GM23338 (cell line): ENCODE results near the gene ABCA13. TPM values are rescaled to one million over a fixed set of nuclear protein-coding genes. Genes with fewer than 3 reads are reported as not detected.

Experiments used
- ATAC-seq: fragments of 200-7000 bp; cut with Tn5 transposase; 3 replicates; pipeline ENCODE4 v1.9.1; 2020
- DNase-seq: peaks from one replicate; pipeline ENCODE4 v3.0.0-alpha.2; 2015; ENCODE audit warnings: low spot score
- H2AFZ ChIP-seq: fragments of 200-600 bp; sonication (generic); 2 replicates; pipeline ENCODE4 v1.8.0; 2016; ENCODE audit warnings: antibody characterized with exemption, mild to moderate bottlenecking, moderate library complexity
- H3F3A ChIP-seq: fragments of 200-600 bp; sonication (generic); replicated peaks from 2 replicates; pipeline ENCODE4 v1.8.0; 2017; ENCODE audit warnings: antibody characterized with exemption, mixed run types, low read depth
- H3K27ac ChIP-seq: fragments of 200-600 bp; sonication (generic); 2 replicates; pipeline ENCODE4 v1.6.1; 2016; ENCODE audit warnings: low read depth
- H3K27me3 ChIP-seq: fragments of 200-600 bp; sonication (generic); 2 replicates; pipeline ENCODE4 v1.8.0; 2016; ENCODE audit warnings: mild to moderate bottlenecking, mixed run types, moderate library complexity; ENCODE audit not compliant: insufficient read depth
- H3K36me3 ChIP-seq: fragments of 200-600 bp; sonication (generic); 2 replicates; pipeline ENCODE4 v1.8.0; 2016; ENCODE audit warnings: mild to moderate bottlenecking; ENCODE audit not compliant: insufficient read depth
- H3K4me1 ChIP-seq: fragments of 200-600 bp; sonication (generic); 2 replicates; pipeline ENCODE4 v1.8.0; 2016; ENCODE audit warnings: mild to moderate bottlenecking, moderate library complexity; ENCODE audit not compliant: insufficient read depth
- H3K4me2 ChIP-seq: fragments of 200-600 bp; sonication (generic); 2 replicates; pipeline ENCODE4 v1.7.1; 2017; ENCODE audit warnings: mixed run types
- H3K4me3 ChIP-seq: fragments of 200-600 bp; sonication (generic); 2 replicates; pipeline ENCODE4 v1.6.1; 2016; ENCODE audit warnings: mixed run types
- H3K79me2 ChIP-seq: fragments of 200-600 bp; sonication (generic); replicated peaks from 2 replicates; pipeline ENCODE4 v1.8.0; 2017; ENCODE audit warnings: mild to moderate bottlenecking; ENCODE audit not compliant: insufficient read depth
- H3K9me2 ChIP-seq: fragments of 200-600 bp; sonication (generic); 2 replicates; pipeline ENCODE4 v1.8.0; 2017; ENCODE audit not compliant: insufficient read depth
- H4K20me1 ChIP-seq: fragments of 200-600 bp; sonication (generic); replicated peaks from 2 replicates; pipeline ENCODE4 v1.8.0; 2017; ENCODE audit warnings: mild to moderate bottlenecking; ENCODE audit not compliant: insufficient read depth
- H3K27ac Mint-ChIP-seq: 2 replicates; pipeline ENCODE4 v1.8.0; 2020; ENCODE audit warnings: inconsistent platforms, mild to moderate bottlenecking, moderate library complexity, mixed read lengths
- H3K27me3 Mint-ChIP-seq: 3 replicates; pipeline ENCODE4 v1.8.0; 2022; ENCODE audit warnings: low read depth, mild to moderate bottlenecking, moderate library complexity, mixed read lengths, inconsistent platforms; ENCODE audit not compliant: insufficient read depth, poor library complexity
- H3K36me3 Mint-ChIP-seq: 3 replicates; pipeline ENCODE4 v1.8.0; 2021; ENCODE audit warnings: low read depth, mild to moderate bottlenecking, inconsistent platforms, moderate library complexity, mixed read lengths
- H3K4me1 Mint-ChIP-seq: 3 replicates; pipeline ENCODE4 v1.8.0; 2020; ENCODE audit warnings: mild to moderate bottlenecking, inconsistent platforms, mixed read lengths
- H3K4me3 Mint-ChIP-seq: 3 replicates; pipeline ENCODE4 v1.8.0; 2021; ENCODE audit warnings: moderate library complexity, mild to moderate bottlenecking, inconsistent platforms, mixed read lengths
- H3K9me3 Mint-ChIP-seq: 3 replicates; pipeline ENCODE4 v1.8.0; 2020; ENCODE audit warnings: moderate library complexity, mild to moderate bottlenecking, inconsistent platforms, mixed read lengths
- CREB1 ChIP-seq: fragments of 250-450 bp; sonication (Bioruptor Pico); IDR thresholded peaks from 2 replicates; pipeline ENCODE4 v1.5.0; 2020; ENCODE audit warnings: low read depth, mild to moderate bottlenecking, moderate library complexity
- EZH2 ChIP-seq: fragments of 200-600 bp; sonication (generic); IDR thresholded peaks from one replicate; pipeline ENCODE4 v1.8.0; 2017; ENCODE audit warnings: antibody characterized with exemption, mild to moderate bottlenecking, low read depth; ENCODE audit not compliant: unreplicated experiment
- EZH2phosphoT487 ChIP-seq: fragments of 200-600 bp; sonication (generic); IDR thresholded peaks from one replicate; pipeline ENCODE4 v1.8.1; 2018; ENCODE audit warnings: antibody characterized with exemption; ENCODE audit not compliant: unreplicated experiment
- JUNB ChIP-seq: IDR thresholded peaks from one replicate; pipeline ENCODE4 v1.6.1; 2016; ENCODE audit warnings: antibody characterized with exemption; ENCODE audit not compliant: unreplicated experiment
- NANOG ChIP-seq: IDR thresholded peaks from 2 replicates; pipeline ENCODE4 v1.6.1; 2016; ENCODE audit warnings: antibody characterized with exemption, borderline replicate concordance
- POLR2AphosphoS5 ChIP-seq: IDR thresholded peaks from 2 replicates; pipeline ENCODE4 v1.6.1; 2016; ENCODE audit warnings: antibody characterized with exemption, low read depth
- REST ChIP-seq: IDR thresholded peaks from one replicate; pipeline ENCODE4 v1.6.1; 2018; ENCODE audit warnings: antibody characterized with exemption; ENCODE audit not compliant: unreplicated experiment
- STAT1 ChIP-seq: IDR thresholded peaks from one replicate; pipeline ENCODE4 v1.6.1; 2016; ENCODE audit warnings: antibody characterized with exemption; ENCODE audit not compliant: unreplicated experiment
- ZNF114 ChIP-seq: fragments of 250-450 bp; sonication (Bioruptor Pico); IDR thresholded peaks from 2 replicates; pipeline ENCODE4 v1.5.0; 2020; ENCODE audit warnings: mild to moderate bottlenecking, moderate library complexity
- ZNF331 ChIP-seq: fragments of 250-450 bp; sonication (Bioruptor Pico); IDR thresholded peaks from 2 replicates; pipeline ENCODE4 v1.5.0; 2020; ENCODE audit warnings: low read depth, mild to moderate bottlenecking, moderate library complexity
- polyA plus RNA-seq: library from polyadenylated mRNA; unstranded; fragments of >200 nt; fragmentation: Nextera tagmentation; extraction: Ambion mirVana; gene quantifications from 2 replicates; pipeline ENCODE4 v1.2.1, GENCODE V29; 2016
- total RNA-seq: library from RNA; depleted of rRNA; stranded (reverse); fragments of >200 nt; shearing (Covaris generic); gene quantifications from 2 replicates; pipeline ENCODE4 v1.2.3, GENCODE V29; 2014
- TF ChIP-seq, protein P1 (sequence below), 2 experiments: fragments of 200-600 bp in 1 of 2; sonication (generic) in 1 of 2; conservative IDR thresholded peaks; 2 replicates each; pipeline versions ENCODE4 v1.5.1 to v1.6.1; 2016 to 2017; ENCODE audit warnings: antibody characterized with exemption in 2 of 2, low read depth in 2 of 2, mild to moderate bottlenecking in 2 of 2, moderate library complexity in 1 of 2
- TF ChIP-seq, protein P2 (sequence below): fragments of 250-450 bp; sonication (Bioruptor Pico); IDR thresholded peaks from 2 replicates; pipeline ENCODE4 v1.5.0; 2020; ENCODE audit warnings: mild to moderate bottlenecking, moderate library complexity
- TF ChIP-seq, protein P3 (sequence below): IDR thresholded peaks from 2 replicates; pipeline ENCODE4 v1.6.1; 2016; ENCODE audit warnings: antibody characterized with exemption

The ABCA13 gene
- total and polyA plus RNA-seq, 2 experiments from 2014 or later: 0.21 TPM; not detected in 1

- H3K27me3 ChIP-seq: no peaks in the 10 kb centered on the region
- no peak overlapping the region for H3K4me3 ChIP-seq
- Mint-ChIP-seq H3K27me3 (no peaks in the 10 kb centered on the region), H3K9me3 (no peaks in the 10 kb centered on the region; the same call in 2 of the 3 replicates), H3K4me3 (no peak overlapping the region), H3K27ac (no peak overlapping the region), H3K36me3 (no peaks in the 10 kb centered on the region), H3K4me1 (peaks cover 3% of the 10 kb centered on the region)
- H4K20me1 ChIP-seq: no peaks in the 10 kb centered on the region
- H3K4me1 ChIP-seq: peaks cover 8% of the 10 kb centered on the region; the same call in 1 of the 2 replicates
- H2AFZ ChIP-seq: no peak overlapping the region
- TF ChIP-seq ZNF114 (CRISPR knock-in tag) (no peak), POLR2AphosphoS5 (no peak), EZH2phosphoT487 (no peak), NANOG (no peak), EZH2 (no peak), ZNF331 (CRISPR knock-in tag) (no peak), JUNB (no peak), CREB1 (CRISPR knock-in tag) (no peak), REST (no peak), STAT1 (no peak)
- TF ChIP-seq, protein P1, sequence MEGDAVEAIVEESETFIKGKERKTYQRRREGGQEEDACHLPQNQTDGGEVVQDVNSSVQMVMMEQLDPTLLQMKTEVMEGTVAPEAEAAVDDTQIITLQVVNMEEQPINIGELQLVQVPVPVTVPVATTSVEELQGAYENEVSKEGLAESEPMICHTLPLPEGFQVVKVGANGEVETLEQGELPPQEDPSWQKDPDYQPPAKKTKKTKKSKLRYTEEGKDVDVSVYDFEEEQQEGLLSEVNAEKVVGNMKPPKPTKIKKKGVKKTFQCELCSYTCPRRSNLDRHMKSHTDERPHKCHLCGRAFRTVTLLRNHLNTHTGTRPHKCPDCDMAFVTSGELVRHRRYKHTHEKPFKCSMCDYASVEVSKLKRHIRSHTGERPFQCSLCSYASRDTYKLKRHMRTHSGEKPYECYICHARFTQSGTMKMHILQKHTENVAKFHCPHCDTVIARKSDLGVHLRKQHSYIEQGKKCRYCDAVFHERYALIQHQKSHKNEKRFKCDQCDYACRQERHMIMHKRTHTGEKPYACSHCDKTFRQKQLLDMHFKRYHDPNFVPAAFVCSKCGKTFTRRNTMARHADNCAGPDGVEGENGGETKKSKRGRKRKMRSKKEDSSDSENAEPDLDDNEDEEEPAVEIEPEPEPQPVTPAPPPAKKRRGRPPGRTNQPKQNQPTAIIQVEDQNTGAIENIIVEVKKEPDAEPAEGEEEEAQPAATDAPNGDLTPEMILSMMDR (conservative IDR thresholded peaks at IDR 0.05; ENCODE audit: low read depth in 2 of 2): no peak
- TF ChIP-seq, protein P2, sequence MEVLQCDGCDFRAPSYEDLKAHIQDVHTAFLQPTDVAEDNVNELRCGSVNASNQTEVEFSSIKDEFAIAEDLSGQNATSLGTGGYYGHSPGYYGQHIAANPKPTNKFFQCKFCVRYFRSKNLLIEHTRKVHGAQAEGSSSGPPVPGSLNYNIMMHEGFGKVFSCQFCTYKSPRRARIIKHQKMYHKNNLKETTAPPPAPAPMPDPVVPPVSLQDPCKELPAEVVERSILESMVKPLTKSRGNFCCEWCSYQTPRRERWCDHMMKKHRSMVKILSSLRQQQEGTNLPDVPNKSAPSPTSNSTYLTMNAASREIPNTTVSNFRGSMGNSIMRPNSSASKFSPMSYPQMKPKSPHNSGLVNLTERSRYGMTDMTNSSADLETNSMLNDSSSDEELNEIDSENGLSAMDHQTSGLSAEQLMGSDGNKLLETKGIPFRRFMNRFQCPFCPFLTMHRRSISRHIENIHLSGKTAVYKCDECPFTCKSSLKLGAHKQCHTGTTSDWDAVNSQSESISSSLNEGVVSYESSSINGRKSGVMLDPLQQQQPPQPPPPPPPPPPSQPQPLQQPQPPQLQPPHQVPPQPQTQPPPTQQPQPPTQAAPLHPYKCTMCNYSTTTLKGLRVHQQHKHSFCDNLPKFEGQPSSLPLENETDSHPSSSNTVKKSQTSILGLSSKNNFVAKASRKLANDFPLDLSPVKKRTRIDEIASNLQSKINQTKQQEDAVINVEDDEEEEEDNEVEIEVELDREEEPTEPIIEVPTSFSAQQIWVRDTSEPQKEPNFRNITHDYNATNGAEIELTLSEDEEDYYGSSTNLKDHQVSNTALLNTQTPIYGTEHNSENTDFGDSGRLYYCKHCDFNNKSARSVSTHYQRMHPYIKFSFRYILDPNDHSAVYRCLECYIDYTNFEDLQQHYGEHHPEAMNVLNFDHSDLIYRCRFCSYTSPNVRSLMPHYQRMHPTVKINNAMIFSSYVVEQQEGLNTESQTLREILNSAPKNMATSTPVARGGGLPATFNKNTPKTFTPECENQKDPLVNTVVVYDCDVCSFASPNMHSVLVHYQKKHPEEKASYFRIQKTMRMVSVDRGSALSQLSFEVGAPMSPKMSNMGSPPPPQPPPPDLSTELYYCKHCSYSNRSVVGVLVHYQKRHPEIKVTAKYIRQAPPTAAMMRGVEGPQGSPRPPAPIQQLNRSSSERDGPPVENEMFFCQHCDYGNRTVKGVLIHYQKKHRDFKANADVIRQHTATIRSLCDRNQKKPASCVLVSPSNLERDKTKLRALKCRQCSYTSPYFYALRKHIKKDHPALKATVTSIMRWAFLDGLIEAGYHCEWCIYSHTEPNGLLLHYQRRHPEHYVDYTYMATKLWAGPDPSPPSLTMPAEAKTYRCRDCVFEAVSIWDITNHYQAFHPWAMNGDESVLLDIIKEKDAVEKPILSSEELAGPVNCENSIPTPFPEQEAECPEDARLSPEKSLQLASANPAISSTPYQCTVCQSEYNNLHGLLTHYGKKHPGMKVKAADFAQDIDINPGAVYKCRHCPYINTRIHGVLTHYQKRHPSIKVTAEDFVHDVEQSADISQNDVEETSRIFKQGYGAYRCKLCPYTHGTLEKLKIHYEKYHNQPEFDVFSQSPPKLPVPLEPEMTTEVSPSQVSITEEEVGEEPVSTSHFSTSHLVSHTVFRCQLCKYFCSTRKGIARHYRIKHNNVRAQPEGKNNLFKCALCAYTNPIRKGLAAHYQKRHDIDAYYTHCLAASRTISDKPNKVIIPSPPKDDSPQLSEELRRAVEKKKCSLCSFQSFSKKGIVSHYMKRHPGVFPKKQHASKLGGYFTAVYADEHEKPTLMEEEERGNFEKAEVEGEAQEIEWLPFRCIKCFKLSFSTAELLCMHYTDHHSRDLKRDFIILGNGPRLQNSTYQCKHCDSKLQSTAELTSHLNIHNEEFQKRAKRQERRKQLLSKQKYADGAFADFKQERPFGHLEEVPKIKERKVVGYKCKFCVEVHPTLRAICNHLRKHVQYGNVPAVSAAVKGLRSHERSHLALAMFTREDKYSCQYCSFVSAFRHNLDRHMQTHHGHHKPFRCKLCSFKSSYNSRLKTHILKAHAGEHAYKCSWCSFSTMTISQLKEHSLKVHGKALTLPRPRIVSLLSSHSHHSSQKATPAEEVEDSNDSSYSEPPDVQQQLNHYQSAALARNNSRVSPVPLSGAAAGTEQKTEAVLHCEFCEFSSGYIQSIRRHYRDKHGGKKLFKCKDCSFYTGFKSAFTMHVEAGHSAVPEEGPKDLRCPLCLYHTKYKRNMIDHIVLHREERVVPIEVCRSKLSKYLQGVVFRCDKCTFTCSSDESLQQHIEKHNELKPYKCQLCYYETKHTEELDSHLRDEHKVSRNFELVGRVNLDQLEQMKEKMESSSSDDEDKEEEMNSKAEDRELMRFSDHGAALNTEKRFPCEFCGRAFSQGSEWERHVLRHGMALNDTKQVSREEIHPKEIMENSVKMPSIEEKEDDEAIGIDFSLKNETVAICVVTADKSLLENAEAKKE: no peak
- TF ChIP-seq, protein P3, sequence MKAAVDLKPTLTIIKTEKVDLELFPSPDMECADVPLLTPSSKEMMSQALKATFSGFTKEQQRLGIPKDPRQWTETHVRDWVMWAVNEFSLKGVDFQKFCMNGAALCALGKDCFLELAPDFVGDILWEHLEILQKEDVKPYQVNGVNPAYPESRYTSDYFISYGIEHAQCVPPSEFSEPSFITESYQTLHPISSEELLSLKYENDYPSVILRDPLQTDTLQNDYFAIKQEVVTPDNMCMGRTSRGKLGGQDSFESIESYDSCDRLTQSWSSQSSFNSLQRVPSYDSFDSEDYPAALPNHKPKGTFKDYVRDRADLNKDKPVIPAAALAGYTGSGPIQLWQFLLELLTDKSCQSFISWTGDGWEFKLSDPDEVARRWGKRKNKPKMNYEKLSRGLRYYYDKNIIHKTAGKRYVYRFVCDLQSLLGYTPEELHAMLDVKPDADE: no peak
- H3K79me2 ChIP-seq: no peaks in the 10 kb centered on the region
- H3K27ac ChIP-seq: no peak overlapping the region
- H3F3A ChIP-seq: no peaks in the 10 kb centered on the region
- no peak for DNase-seq
- no peak for ATAC-seq
- no peaks in the 10 kb centered on the region for H3K36me3 ChIP-seq
- no peaks in the 10 kb centered on the region for H3K9me2 ChIP-seq
- H3K4me2 ChIP-seq: no peak overlapping the region
These were observed 166.5 kb downstream of the ABCA13 start for GRCh38 chr7:48337781-48338180.
